NCI-H526 (cell line): ENCODE measurements around the gene PPP4R2.

ENCODE experiments used
- DNase-seq, 2 experiments: peaks; one replicate each; lab custom pipeline; 2025; lab: John Stamatoyannopoulos, UW

PPP4R2 gene

GRCh38 chr3:73114711-73115110 is 118.1 kb downstream of the PPP4R2 start:
- DNase-seq, result peak in 1 of 2 experiments; percentile 27

DNA sequence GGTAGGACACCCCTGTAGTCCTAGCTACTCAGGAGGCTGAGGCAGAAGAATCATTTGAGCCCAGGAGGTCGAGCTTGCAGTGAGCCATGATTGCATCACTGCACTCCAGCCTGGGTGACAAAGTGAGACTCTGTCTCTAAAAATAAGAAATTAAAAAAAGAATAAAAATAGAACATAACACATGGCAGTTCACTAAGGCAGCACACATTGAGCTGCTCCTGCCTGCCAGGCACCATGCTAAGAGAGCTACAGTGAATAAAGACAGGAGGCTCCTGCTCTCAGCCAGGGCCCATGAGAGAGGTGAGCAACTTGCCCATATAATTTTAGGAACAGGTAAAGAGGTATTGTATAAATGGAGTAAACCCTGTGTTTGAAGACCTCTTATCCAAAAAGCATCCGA is 119.2 kb downstream of the PPP4R2 start:
- no peak for DNase-seq
